ENCODE data around the gene TCERG1L.

Gene TCERG1L

DNA sequence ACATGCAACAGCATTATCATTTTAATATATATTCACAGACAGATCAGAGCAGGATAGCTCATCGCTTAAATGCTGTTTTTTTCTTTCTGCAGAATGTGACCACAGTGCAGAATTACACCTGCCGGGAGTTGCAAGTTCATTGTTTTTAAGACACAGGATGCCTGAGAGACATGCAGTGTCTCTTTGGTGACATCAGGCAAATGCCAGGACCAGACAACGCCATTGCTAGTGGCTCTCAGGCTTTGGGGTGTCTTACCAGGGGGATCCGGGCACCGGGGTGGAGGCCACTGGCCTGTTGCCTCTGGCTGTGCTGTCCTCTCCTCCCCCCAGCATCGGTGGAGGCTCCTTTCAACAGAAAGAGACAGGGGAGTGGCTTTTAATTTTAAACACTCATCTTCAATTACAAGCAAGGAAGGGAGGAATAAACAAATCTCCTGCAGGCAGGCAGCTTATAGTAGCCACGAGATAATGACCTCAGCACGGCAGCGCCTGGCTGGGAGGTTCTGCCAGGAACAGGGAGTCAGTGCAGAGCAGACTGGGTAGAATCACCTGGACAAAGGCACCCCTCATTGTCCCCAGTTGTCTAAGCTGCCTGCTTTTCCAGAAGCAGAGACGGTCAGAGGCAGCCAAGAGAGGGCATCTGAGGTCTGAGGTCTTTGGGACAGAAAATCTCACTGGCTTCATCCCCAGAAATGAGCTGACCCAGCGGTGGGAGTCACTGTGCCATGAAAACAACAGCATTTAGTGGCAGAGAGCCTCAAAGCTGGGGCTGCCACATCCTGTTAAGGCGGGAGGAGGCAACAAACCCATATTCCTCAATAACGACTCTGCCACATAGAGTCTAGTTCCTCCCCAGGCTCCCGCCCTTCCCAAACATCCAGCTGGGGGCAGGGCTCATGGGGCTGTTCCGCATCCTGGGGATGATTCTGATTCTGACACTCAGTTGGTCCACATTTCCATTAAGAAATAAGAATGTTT is 148.4 kb downstream of the TCERG1L start:
- H3K4me1 ChIP-seq (ENCODE audit: control insufficient read depth in 1 of 2, insufficient read depth in 2 of 2, low read length in 2 of 2): no peaks in the 10 kb centered on the region
- H3K9ac ChIP-seq (ENCODE audit: low read depth in 1 of 2, low read length in 2 of 2): no peak overlapping the region
- peaks cover 0 to 3% of the 10 kb centered on the region in 2 donors for H3K27me3 ChIP-seq (ENCODE audit: control insufficient read depth in 1 of 2, insufficient read depth in 2 of 2, low read length in 2 of 2)
- H3K27ac ChIP-seq (ENCODE audit: low read depth, low read length): no peak overlapping the region
- H3K36me3 ChIP-seq (ENCODE audit: control insufficient read depth in 1 of 2, insufficient read depth in 2 of 2, low read length in 2 of 2): no peaks in the 10 kb centered on the region
- H3K9me3 ChIP-seq (ENCODE audit: control insufficient read depth in 1 of 2, low read length in 2 of 2): no peaks in the 10 kb centered on the region
- H3K4me3 ChIP-seq (ENCODE audit: low read depth in 1 of 2, low read length in 2 of 2): no peak overlapping the region

- no peaks in the 10 kb centered on the region for H3K9me3 ChIP-seq (ENCODE audit: control insufficient read depth in 1 of 2, low read length in 2 of 2)
- no peaks in the 10 kb centered on the region for H3K4me1 ChIP-seq (ENCODE audit: control insufficient read depth in 1 of 2, insufficient read depth in 2 of 2, low read length in 2 of 2)
- H3K27ac ChIP-seq (ENCODE audit: low read depth, low read length): no peak overlapping the region
- H3K27me3 ChIP-seq (ENCODE audit: control insufficient read depth in 1 of 2, insufficient read depth in 2 of 2, low read length in 2 of 2): peaks cover 0 to 3% of the 10 kb centered on the region in 2 donors
- no peak overlapping the region for H3K9ac ChIP-seq (ENCODE audit: low read depth in 1 of 2, low read length in 2 of 2)
- H3K36me3 ChIP-seq (ENCODE audit: control insufficient read depth in 1 of 2, insufficient read depth in 2 of 2, low read length in 2 of 2): no peaks in the 10 kb centered on the region
- H3K4me3 ChIP-seq (ENCODE audit: low read depth in 1 of 2, low read length in 2 of 2): no peak overlapping the region
These were observed 149.3 kb downstream of the TCERG1L start for GRCh38 chr10:131162211-131162610.

GRCh38 chr10:131161087-131161486 is 150.4 kb downstream of the TCERG1L start:
- H3K4me3 ChIP-seq (ENCODE audit: low read depth in 1 of 2, low read length in 2 of 2): no peak overlapping the region
- H3K27me3 ChIP-seq (ENCODE audit: control insufficient read depth in 1 of 2, insufficient read depth in 2 of 2, low read length in 2 of 2): peaks cover 0 to 3% of the 10 kb centered on the region in 2 donors

GRCh38 chr10:131160219-131160875 is 151.2 kb downstream of the TCERG1L start:
- Histone ChIP-seq H3K36me3 (ENCODE audit: control insufficient read depth in 1 of 2, insufficient read depth in 2 of 2, low read length in 2 of 2) (no peaks in the 10 kb centered on the region), H3K9ac (ENCODE audit: low read depth in 1 of 2, low read length in 2 of 2) (no peak overlapping the region), H3K9me3 (ENCODE audit: control insufficient read depth in 1 of 2, low read length in 2 of 2) (no peaks in the 10 kb centered on the region), H3K4me3 (ENCODE audit: low read depth in 1 of 2, low read length in 2 of 2) (no peak overlapping the region), H3K4me1 (ENCODE audit: control insufficient read depth in 1 of 2, insufficient read depth in 2 of 2, low read length in 2 of 2) (no peaks in the 10 kb centered on the region), H3K27me3 (ENCODE audit: control insufficient read depth in 1 of 2, insufficient read depth in 2 of 2, low read length in 2 of 2) (peaks cover 0 to 3% of the 10 kb centered on the region in 2 donors), H3K27ac (ENCODE audit: low read depth, low read length) (no peak overlapping the region)

More at GRCh38 chr10:131161087-131161486, 150.4 kb downstream of the TCERG1L start:
- Histone ChIP-seq H3K9me3 (ENCODE audit: control insufficient read depth in 1 of 2, low read length in 2 of 2) (no peaks in the 10 kb centered on the region), H3K27ac (ENCODE audit: low read depth, low read length) (no peak overlapping the region), H3K36me3 (ENCODE audit: control insufficient read depth in 1 of 2, insufficient read depth in 2 of 2, low read length in 2 of 2) (no peaks in the 10 kb centered on the region), H3K9ac (ENCODE audit: low read depth in 1 of 2, low read length in 2 of 2) (no peak overlapping the region), H3K4me1 (ENCODE audit: control insufficient read depth in 1 of 2, insufficient read depth in 2 of 2, low read length in 2 of 2) (no peaks in the 10 kb centered on the region)

DNA sequence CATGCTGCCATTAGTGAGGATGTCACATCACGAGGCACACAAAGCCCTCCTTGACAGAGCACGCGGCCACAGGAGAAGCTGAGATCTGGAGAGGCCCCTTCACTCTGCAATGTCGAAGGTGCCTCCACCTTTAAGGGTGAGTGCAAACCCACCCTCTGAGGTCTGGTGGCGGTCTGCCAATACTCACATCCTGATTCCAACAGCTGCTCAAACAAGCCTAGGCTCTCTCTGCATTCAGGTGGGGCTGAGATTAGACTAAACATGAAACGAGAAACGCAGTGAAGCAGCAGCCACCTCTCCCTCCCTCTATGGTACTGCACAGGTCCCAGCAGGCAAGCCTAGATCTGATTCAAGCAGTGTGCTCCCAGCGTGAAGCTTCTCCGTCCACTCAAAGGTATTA is 151.8 kb downstream of the TCERG1L start:
- Histone ChIP-seq H3K27ac (ENCODE audit: low read depth, low read length) (no peak overlapping the region), H3K27me3 (ENCODE audit: control insufficient read depth in 1 of 2, insufficient read depth in 2 of 2, low read length in 2 of 2) (peaks cover 0 to 3% of the 10 kb centered on the region in 2 donors), H3K4me3 (ENCODE audit: low read depth in 1 of 2, low read length in 2 of 2) (no peak overlapping the region), H3K36me3 (ENCODE audit: control insufficient read depth in 1 of 2, insufficient read depth in 2 of 2, low read length in 2 of 2) (no peaks in the 10 kb centered on the region), H3K4me1 (ENCODE audit: control insufficient read depth in 1 of 2, insufficient read depth in 2 of 2, low read length in 2 of 2) (no peaks in the 10 kb centered on the region), H3K9ac (ENCODE audit: low read depth in 1 of 2, low read length in 2 of 2) (no peak overlapping the region), H3K9me3 (ENCODE audit: control insufficient read depth in 1 of 2, low read length in 2 of 2) (no peaks in the 10 kb centered on the region)

DNA sequence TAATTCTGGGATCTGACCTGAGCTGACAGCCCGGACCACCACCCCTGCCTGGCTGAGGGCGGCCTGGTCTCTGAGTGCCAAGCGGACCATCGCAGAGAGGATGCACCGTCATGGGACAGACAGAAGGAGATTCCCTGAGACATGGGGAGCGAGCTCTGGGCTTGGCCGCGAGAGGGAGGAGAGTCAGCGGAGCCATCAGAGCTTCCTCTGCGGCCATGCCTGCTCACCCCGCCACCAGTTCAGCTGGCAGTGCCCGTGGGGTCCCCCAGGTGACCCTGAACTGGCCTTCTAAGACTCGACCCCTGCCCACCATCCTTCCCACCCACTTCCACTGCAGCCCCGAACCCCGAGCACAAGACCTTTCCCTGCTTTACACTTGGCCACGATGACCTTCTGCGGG is 152.8 kb downstream of the TCERG1L start:
- no peak overlapping the region for H3K4me3 ChIP-seq (ENCODE audit: low read depth in 1 of 2, low read length in 2 of 2)
- no peaks in the 10 kb centered on the region for H3K9me3 ChIP-seq (ENCODE audit: control insufficient read depth in 1 of 2, low read length in 2 of 2)
- no peaks in the 10 kb centered on the region for H3K4me1 ChIP-seq (ENCODE audit: control insufficient read depth in 1 of 2, insufficient read depth in 2 of 2, low read length in 2 of 2)
- H3K27me3 ChIP-seq (ENCODE audit: control insufficient read depth in 1 of 2, insufficient read depth in 2 of 2, low read length in 2 of 2): peaks cover 0 to 3% of the 10 kb centered on the region in 2 donors
- no peak overlapping the region for H3K27ac ChIP-seq (ENCODE audit: low read depth, low read length)
- H3K9ac ChIP-seq (ENCODE audit: low read depth in 1 of 2, low read length in 2 of 2): no peak overlapping the region
- no peaks in the 10 kb centered on the region for H3K36me3 ChIP-seq (ENCODE audit: control insufficient read depth in 1 of 2, insufficient read depth in 2 of 2, low read length in 2 of 2)

- no peaks in the 10 kb centered on the region for H3K36me3 ChIP-seq (ENCODE audit: control insufficient read depth in 1 of 2, insufficient read depth in 2 of 2, low read length in 2 of 2)
- no peak overlapping the region for H3K4me3 ChIP-seq (ENCODE audit: low read depth in 1 of 2, low read length in 2 of 2)
- H3K9ac ChIP-seq (ENCODE audit: low read depth in 1 of 2, low read length in 2 of 2): no peak overlapping the region
- no peaks in the 10 kb centered on the region for H3K4me1 ChIP-seq (ENCODE audit: control insufficient read depth in 1 of 2, insufficient read depth in 2 of 2, low read length in 2 of 2)
- peaks cover 0 to 3% of the 10 kb centered on the region in 2 donors for H3K27me3 ChIP-seq (ENCODE audit: control insufficient read depth in 1 of 2, insufficient read depth in 2 of 2, low read length in 2 of 2)
- H3K27ac ChIP-seq (ENCODE audit: low read depth, low read length): no peak overlapping the region
- H3K9me3 ChIP-seq (ENCODE audit: control insufficient read depth in 1 of 2, low read length in 2 of 2): peaks cover 0 to 3% of the 10 kb centered on the region in 2 donors
These were observed 153.6 kb downstream of the TCERG1L start for GRCh38 chr10:131157899-131158298.

- Histone ChIP-seq H3K4me1 (ENCODE audit: control insufficient read depth in 1 of 2, insufficient read depth in 2 of 2, low read length in 2 of 2) (no peaks in the 10 kb centered on the region), H3K4me3 (ENCODE audit: low read depth in 1 of 2, low read length in 2 of 2) (no peak overlapping the region), H3K9me3 (ENCODE audit: control insufficient read depth in 1 of 2, low read length in 2 of 2) (peaks cover 0 to 4% of the 10 kb centered on the region in 2 donors), H3K9ac (ENCODE audit: low read depth in 1 of 2, low read length in 2 of 2) (no peak overlapping the region), H3K27ac (ENCODE audit: low read depth, low read length) (no peak overlapping the region), H3K27me3 (ENCODE audit: control insufficient read depth in 1 of 2, insufficient read depth in 2 of 2, low read length in 2 of 2) (no peaks in the 10 kb centered on the region), H3K36me3 (ENCODE audit: control insufficient read depth in 1 of 2, insufficient read depth in 2 of 2, low read length in 2 of 2) (no peaks in the 10 kb centered on the region)
These were observed 155.7 kb downstream of the TCERG1L start for GRCh38 chr10:131155876-131156230.

DNA sequence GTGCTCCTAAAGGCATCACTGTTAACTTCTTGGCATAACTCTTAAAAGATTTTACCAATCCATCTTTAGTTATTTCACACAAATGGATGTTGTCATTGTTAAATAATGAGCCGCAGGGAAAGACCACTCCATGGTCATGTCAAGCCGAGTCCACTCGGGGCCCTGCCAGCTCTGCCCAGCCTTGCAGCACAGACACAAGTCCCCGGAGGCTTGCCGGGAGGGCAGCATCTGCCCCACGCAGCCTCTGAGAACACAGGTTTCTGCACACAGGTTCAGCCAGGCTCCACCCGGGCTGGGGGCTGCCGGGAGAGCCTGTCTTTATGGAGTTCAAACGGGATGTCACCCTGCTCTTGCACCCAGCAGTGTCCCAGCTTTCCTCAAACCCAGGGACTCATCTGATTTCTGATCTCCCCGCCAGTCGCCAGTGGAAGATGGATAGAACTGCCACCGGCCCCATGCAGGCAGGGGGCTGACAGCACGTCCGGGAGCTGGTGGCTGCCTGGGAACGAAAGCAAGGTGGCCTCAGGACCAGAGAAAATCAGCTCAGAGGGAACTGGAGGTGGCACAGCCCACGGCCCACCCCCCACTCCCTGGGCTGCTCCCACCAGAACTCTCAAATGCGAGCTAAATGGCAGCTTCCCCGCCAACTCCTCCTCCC is 156.2 kb downstream of the TCERG1L start:
- H3K4me1 ChIP-seq (ENCODE audit: control insufficient read depth in 1 of 2, insufficient read depth in 2 of 2, low read length in 2 of 2): no peaks in the 10 kb centered on the region
- peaks cover 0 to 4% of the 10 kb centered on the region in 2 donors for H3K9me3 ChIP-seq (ENCODE audit: control insufficient read depth in 1 of 2, low read length in 2 of 2)
- no peaks in the 10 kb centered on the region for H3K27me3 ChIP-seq (ENCODE audit: control insufficient read depth in 1 of 2, insufficient read depth in 2 of 2, low read length in 2 of 2)
- H3K27ac ChIP-seq (ENCODE audit: low read depth, low read length): no peak overlapping the region
- H3K36me3 ChIP-seq (ENCODE audit: control insufficient read depth in 1 of 2, insufficient read depth in 2 of 2, low read length in 2 of 2): no peaks in the 10 kb centered on the region
- no peak overlapping the region for H3K9ac ChIP-seq (ENCODE audit: low read depth in 1 of 2, low read length in 2 of 2)
- no peak overlapping the region for H3K4me3 ChIP-seq (ENCODE audit: low read depth in 1 of 2, low read length in 2 of 2)

All from duodenal mucosa (tissue), 2 donors.